Measurements from ENCODE around the gene EBF4.

EBF4 gene

GRCh38 chr20:2742934-2743559 is 50.5 kb downstream of the EBF4 start:
- peak; percentile 53 for DNase-seq (ENCODE audit: low spot score)

GRCh38 chr20:2745060-2745910 is 52.7 kb downstream of the EBF4 start:
- no peak for DNase-seq (ENCODE audit: low spot score)

- no peak for DNase-seq (ENCODE audit: low spot score)
Measured at GRCh38 chr20:2745936-2746635, 53.5 kb downstream of the EBF4 start.

- no peak for DNase-seq (ENCODE audit: low spot score)
Measured at GRCh38 chr20:2746636-2747265, 54.2 kb downstream of the EBF4 start.

GRCh38 chr20:2747676-2748235 is 55.2 kb downstream of the EBF4 start:
- no peak for DNase-seq (ENCODE audit: low spot score)

- no peak for DNase-seq (ENCODE audit: low spot score)
Measured at GRCh38 chr20:2748551-2749342, 56.2 kb downstream of the EBF4 start.

- no peak for DNase-seq (ENCODE audit: low spot score)
Measured at GRCh38 chr20:2749343-2749950, 56.9 kb downstream of the EBF4 start.

GRCh38 chr20:2749951-2750490 is 57.4 kb downstream of the EBF4 start:
- no peak for DNase-seq (ENCODE audit: low spot score)

- no peak for DNase-seq (ENCODE audit: low spot score)
Measured at GRCh38 chr20:2750491-2751251, 58.1 kb downstream of the EBF4 start.

GRCh38 chr20:2751347-2751877 is 58.8 kb downstream of the EBF4 start:
- no peak for DNase-seq (ENCODE audit: low spot score)

GRCh38 chr20:2751878-2752566 is 59.4 kb downstream of the EBF4 start:
- no peak for DNase-seq (ENCODE audit: low spot score)

- DNase-seq (ENCODE audit: low spot score) = peak; percentile 38
Measured at GRCh38 chr20:2752567-2753460, 60.2 kb downstream of the EBF4 start.

- no peak for DNase-seq (ENCODE audit: low spot score)
Measured at GRCh38 chr20:2753461-2754040, 61.0 kb downstream of the EBF4 start.

GRCh38 chr20:2754424-2754823 is 61.8 kb downstream of the EBF4 start:
- DNase-seq (ENCODE audit: low spot score) = no peak

- DNase-seq (ENCODE audit: low spot score) = no peak
Measured at GRCh38 chr20:2755451-2756055, 63.0 kb downstream of the EBF4 start.

GRCh38 chr20:2756056-2756611 is 63.6 kb downstream of the EBF4 start:
- peak; percentile 33 for DNase-seq (ENCODE audit: low spot score)

- DNase-seq (ENCODE audit: low spot score) = no peak
Measured at GRCh38 chr20:2757001-2757400, 64.4 kb downstream of the EBF4 start.
